ENCODE measurements around the gene SEMA3D.

GRCh38 chr7:85167636-85168035 is 19.2 kb downstream of the SEMA3D start:
- TF ChIP-seq POLR2A (IDR thresholded peaks at IDR 0.05; ENCODE audit: low read depth, low read length) = no peak
- no peak for TF ChIP-seq MAFK (IDR thresholded peaks at IDR 0.05; ENCODE audit: low read depth, low read length)
- TF ChIP-seq CTCF (conservative IDR thresholded peaks at IDR 0.05; ENCODE audit: low read depth, low read length) = no peak
- no peak for TF ChIP-seq MXI1 (IDR thresholded peaks at IDR 0.05; ENCODE audit: borderline replicate concordance, low read depth, low read length)
- TF ChIP-seq USF2 (IDR thresholded peaks at IDR 0.05; ENCODE audit: low read depth, low read length) = no peak
- no peak for TF ChIP-seq CEBPB (IDR thresholded peaks at IDR 0.05; ENCODE audit: low read depth, low read length)
- TF ChIP-seq RAD21 (IDR thresholded peaks at IDR 0.05; ENCODE audit: low read length) = no peak
